ENCODE results near the gene AFG3L2. TPM values are rescaled to one million over a fixed set of nuclear protein-coding genes. Genes with fewer than 3 reads are reported as not detected.

The AFG3L2 gene
- total RNA-seq, 1 experiment from 2014 or later, result 73.5 TPM

DNA sequence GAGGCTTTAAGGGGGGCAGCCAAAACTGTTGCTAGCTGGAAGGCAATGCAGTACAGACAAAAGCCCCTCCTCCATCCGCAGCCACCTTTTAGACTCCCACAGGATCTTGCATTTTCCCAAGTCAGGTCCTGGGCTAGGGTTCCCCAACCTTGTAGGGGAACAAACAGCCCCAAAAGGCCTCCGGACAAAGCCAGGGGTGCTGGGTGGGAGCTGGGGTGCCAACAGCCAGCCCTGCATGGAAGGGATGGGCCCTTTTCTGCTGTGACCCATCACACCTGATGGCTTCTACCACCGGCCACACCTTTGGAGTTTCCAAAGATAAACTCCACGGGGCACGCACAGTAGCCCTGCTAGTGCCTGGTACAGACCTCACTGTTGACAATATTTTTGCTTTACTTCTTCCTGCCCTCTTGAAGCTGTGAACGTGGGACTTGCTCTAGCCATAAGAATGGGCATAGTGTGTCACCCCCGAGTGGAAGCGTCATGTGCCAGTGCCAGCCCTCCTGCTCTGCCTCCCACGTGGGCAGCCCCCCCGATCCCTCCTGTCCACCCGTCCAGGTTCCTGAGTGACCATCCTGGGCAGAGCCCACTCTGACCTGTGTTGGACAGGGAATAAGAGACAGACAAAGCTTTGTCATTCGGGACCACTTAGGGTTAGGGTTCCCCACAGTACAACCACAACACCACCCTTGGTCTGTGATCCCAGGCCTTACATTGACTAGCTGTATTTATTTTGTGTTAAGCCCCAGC, 50.1 kb downstream of the AFG3L2 start:
- H2AK5ac ChIP-seq (ENCODE audit: insufficient read length, low read length), result no peak overlapping the region
- no peak overlapping the region for H4K5ac ChIP-seq (ENCODE audit: insufficient read length, low read depth, low read length)
- H3K79me1 ChIP-seq (ENCODE audit: insufficient read depth, low read depth, low read length, poor library complexity, severe bottlenecking), result no peaks in the 10 kb centered on the region
- no peak overlapping the region for H3K56ac ChIP-seq (ENCODE audit: insufficient read length, low read depth, low read length)
- TF ChIP-seq, protein P1, sequence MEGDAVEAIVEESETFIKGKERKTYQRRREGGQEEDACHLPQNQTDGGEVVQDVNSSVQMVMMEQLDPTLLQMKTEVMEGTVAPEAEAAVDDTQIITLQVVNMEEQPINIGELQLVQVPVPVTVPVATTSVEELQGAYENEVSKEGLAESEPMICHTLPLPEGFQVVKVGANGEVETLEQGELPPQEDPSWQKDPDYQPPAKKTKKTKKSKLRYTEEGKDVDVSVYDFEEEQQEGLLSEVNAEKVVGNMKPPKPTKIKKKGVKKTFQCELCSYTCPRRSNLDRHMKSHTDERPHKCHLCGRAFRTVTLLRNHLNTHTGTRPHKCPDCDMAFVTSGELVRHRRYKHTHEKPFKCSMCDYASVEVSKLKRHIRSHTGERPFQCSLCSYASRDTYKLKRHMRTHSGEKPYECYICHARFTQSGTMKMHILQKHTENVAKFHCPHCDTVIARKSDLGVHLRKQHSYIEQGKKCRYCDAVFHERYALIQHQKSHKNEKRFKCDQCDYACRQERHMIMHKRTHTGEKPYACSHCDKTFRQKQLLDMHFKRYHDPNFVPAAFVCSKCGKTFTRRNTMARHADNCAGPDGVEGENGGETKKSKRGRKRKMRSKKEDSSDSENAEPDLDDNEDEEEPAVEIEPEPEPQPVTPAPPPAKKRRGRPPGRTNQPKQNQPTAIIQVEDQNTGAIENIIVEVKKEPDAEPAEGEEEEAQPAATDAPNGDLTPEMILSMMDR (conservative IDR thresholded peaks at IDR 0.05), result no peak
- H4K91ac ChIP-seq (ENCODE audit: insufficient read length, low read depth, low read length), result no peak overlapping the region
- H3K4me2 ChIP-seq (ENCODE audit: insufficient read depth, insufficient read length, low read length), result no peak overlapping the region
- H3K4ac ChIP-seq (ENCODE audit: low read depth, low read length), result no peak overlapping the region
- no peaks in the 10 kb centered on the region for H3K9me3 ChIP-seq (ENCODE audit: control insufficient read depth, low read depth, low read length)
- no peaks in the 10 kb centered on the region for H3K79me2 ChIP-seq (ENCODE audit: insufficient read depth, low read length)
- no peaks in the 10 kb centered on the region for H4K20me1 ChIP-seq (ENCODE audit: control insufficient read depth, insufficient read depth, insufficient read length)
- no peak overlapping the region for H3K27ac ChIP-seq (ENCODE audit: insufficient read length, low read depth, low read length)
- Mint-ChIP-seq H3K4me3 (no peak overlapping the region; a peak in 1 of 5 replicates), H3K4me1 (peaks cover 7 to 9% of the 10 kb centered on the region in 2 experiments; a peak in 3 of 4 replicates), H3K9me3 (no peaks in the 10 kb centered on the region; a peak in 1 of 5 replicates), H3K36me3 (ENCODE audit: insufficient read depth in 1 of 3, low read depth in 3 of 3) (peaks cover 29 to 78% (median 55%) of the 10 kb centered on the region in 3 experiments; a peak in 6 of 7 replicates), H3K27me3 (ENCODE audit: low read depth) (no peaks in the 10 kb centered on the region), H3K27ac (peak overlapping the region in 1 of 3 experiments; percentile 64; a peak in 4 of 7 replicates)
- H3K23me2 ChIP-seq (ENCODE audit: insufficient read length, low read depth, low read length, poor library complexity, severe bottlenecking), result no peaks in the 10 kb centered on the region
- H3T11ph ChIP-seq (ENCODE audit: low read length), result no peak overlapping the region
- no peak overlapping the region for H2BK5ac ChIP-seq (ENCODE audit: insufficient read length, low read length)
- no CpG with 5 or more reads among the region's 12 CpGs for WGBS (ENCODE audit: extremely low coverage, insufficient read length, low lambda C conversion rate)
- no peak overlapping the region for H3K23ac ChIP-seq (ENCODE audit: insufficient read length, low read depth, low read length)
- no peak overlapping the region for H2BK120ac ChIP-seq (ENCODE audit: low read depth, low read length, poor library complexity, severe bottlenecking)
- H3K14ac ChIP-seq (ENCODE audit: insufficient read depth, low read length), result no peak overlapping the region
- H2AFZ ChIP-seq (ENCODE audit: low read length), result no peak overlapping the region
- no peak overlapping the region for H2BK12ac ChIP-seq (ENCODE audit: insufficient read length, low read depth, low read length)
- H2BK15ac ChIP-seq (ENCODE audit: low read depth, low read length), result no peak overlapping the region
- no peaks in the 10 kb centered on the region for H3K4me1 ChIP-seq (ENCODE audit: insufficient read depth, low read length)
- no peak overlapping the region for H2BK20ac ChIP-seq (ENCODE audit: low read depth, low read length, poor library complexity, severe bottlenecking)
- no peak overlapping the region for H3K9ac ChIP-seq (ENCODE audit: extremely low read depth, insufficient read length, low read length)
- H4K8ac ChIP-seq (replicated peaks; ENCODE audit: insufficient read length, low read depth, low read length), result no peak overlapping the region
- H3K18ac ChIP-seq (ENCODE audit: insufficient read length, low read depth, low read length), result no peak overlapping the region
- no peak for DNase-seq
- no peaks in the 10 kb centered on the region for H3K27me3 ChIP-seq (ENCODE audit: insufficient read depth, low read length)
